ENCODE data around the gene SOX15.

DNA sequence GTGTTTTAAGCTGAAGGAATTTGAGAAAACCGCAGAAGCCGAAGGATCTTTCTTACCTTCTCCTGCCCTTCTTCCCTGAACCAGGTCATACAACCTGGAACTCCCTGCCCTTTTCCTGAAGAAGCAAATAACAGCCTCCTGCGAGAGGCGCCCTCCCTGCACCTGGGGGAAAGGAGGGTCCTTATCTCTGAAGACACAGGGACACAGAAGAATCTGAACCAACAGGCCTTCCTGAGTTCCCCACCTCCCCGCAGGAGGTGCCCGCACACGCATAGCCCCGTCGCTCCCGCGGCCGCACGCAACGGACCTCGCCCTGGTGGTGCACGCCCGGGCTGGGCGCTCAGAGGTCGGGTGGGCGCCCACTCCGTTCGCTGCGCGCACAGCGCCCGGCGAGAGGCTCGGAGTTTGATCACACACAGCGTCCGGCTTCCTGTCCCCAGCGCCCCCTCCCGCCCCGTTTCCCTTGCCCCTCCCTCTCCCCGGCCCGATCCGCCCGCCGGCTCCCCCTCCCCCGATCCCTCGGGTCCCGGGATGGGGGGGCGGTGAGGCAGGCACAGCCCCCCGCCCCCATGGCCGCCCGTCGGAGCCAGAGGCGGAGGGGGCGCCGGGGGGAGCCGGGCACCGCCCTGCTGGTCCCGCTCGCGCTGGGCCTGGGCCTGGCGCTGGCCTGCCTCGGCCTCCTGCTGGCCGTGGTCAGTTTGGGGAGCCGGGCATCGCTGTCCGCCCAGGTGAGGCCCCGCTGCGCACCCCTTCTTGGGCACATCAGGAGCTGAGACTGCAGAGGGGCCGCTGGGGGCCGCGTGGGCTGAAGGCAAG lies 41.1 kb downstream of the SOX15 start, which contains the start of gene TNFSF12:
- no peak for TF ChIP-seq POLR2AphosphoS5 (IDR thresholded peaks at IDR 0.05; ENCODE audit: borderline replicate concordance, low read depth, low read length)
- no peak for TF ChIP-seq EZH2 (IDR thresholded peaks at IDR 0.05)
- no peak for TF ChIP-seq FOXP2 (optimal IDR thresholded peaks at IDR 0.05; ENCODE audit: control extremely low read depth, extremely low read length, insufficient read depth)

All from SK-N-MC (cell line).